GM18505 (cell line): Measurements from ENCODE around the gene ALOX12.

Source experiments
- ATAC-seq: cut with Tn5 transposase; IDR thresholded peaks from one replicate; pipeline ENCODE4 v1.9.1; 2021; ENCODE audit not compliant: unreplicated experiment
- POLR2A ChIP-seq: IDR thresholded peaks from 4 replicates; pipeline ENCODE4 v1.6.1; 2011; ENCODE audit warnings: borderline replicate concordance; ENCODE audit not compliant: insufficient read depth, insufficient read length; ENCODE audit errors: extremely low read depth

Gene ALOX12

GRCh38 chr17:6994118-6994598 is 1.7 kb upstream of the ALOX12 start:
- no peak for ATAC-seq
- no peak for TF ChIP-seq POLR2A

GRCh38 chr17:6994666-6995256 is 1.1 kb upstream of the ALOX12 start:
- ATAC-seq, result no peak
- no peak for TF ChIP-seq POLR2A

- ATAC-seq, result no peak
- TF ChIP-seq POLR2A, result no peak
These were observed 585 bp downstream of the ALOX12 start for GRCh38 chr17:6996256-6997011.

- ATAC-seq, result no peak
- no peak for TF ChIP-seq POLR2A
These were observed 1.3 kb downstream of the ALOX12 start for GRCh38 chr17:6997171-6997570.

GRCh38 chr17:6998855-6999508 is 3.1 kb downstream of the ALOX12 start:
- no peak for ATAC-seq
- no peak for TF ChIP-seq POLR2A

- TF ChIP-seq POLR2A, result no peak
- ATAC-seq, result no peak
These were observed 5.6 kb downstream of the ALOX12 start for GRCh38 chr17:7001318-7001961.

GRCh38 chr17:7002288-7003047 is 6.6 kb downstream of the ALOX12 start:
- no peak for TF ChIP-seq POLR2A
- no peak for ATAC-seq

- ATAC-seq, result no peak
- no peak for TF ChIP-seq POLR2A
These were observed 7.9 kb downstream of the ALOX12 start for GRCh38 chr17:7003745-7004144.

GRCh38 chr17:7004398-7005253 is 8.8 kb downstream of the ALOX12 start:
- TF ChIP-seq POLR2A, result no peak
- ATAC-seq, result no peak

- ATAC-seq, result no peak
- TF ChIP-seq POLR2A, result no peak
These were observed 9.9 kb downstream of the ALOX12 start for GRCh38 chr17:7005716-7006115.

GRCh38 chr17:7007143-7007542 is 11.3 kb downstream of the ALOX12 start:
- ATAC-seq, result no peak
- no peak for TF ChIP-seq POLR2A

- TF ChIP-seq POLR2A, result no peak
- ATAC-seq, result no peak
These were observed 14.7 kb downstream of the ALOX12 start for GRCh38 chr17:7010523-7010922.

GRCh38 chr17:7011415-7011814 is 15.6 kb downstream of the ALOX12 start:
- no peak for ATAC-seq

GRCh38 chr17:7011942-7012254 is 16.0 kb downstream of the ALOX12 start:
- no peak for TF ChIP-seq POLR2A
- ATAC-seq, result no peak

More at GRCh38 chr17:7011415-7011814, 15.6 kb downstream of the ALOX12 start:
- no peak for TF ChIP-seq POLR2A
